Stimulated activated CD4-positive, alpha-beta T cell treated with anti-CD3 and anti-CD28 coated beads, Interleukin-12 subunit alpha, Interleukin-12 subunit beta, amount 100 ng/mL, for 48 hours (primary cell): Measurements from ENCODE around the gene GLB1L2.
"Not testable (repeated sequence)": the region's sequence is repeated elsewhere in the genome, so short reads cannot be mapped to it uniquely, and the experiment has no call there.

Experiments
- DNase-seq, 3 donors: peaks; one replicate each; pipeline ENCODE4 v3.0.0-alpha.2; 2020; ENCODE audit warnings: low read depth in 2 of 3, low spot score in 1 of 3

GLB1L2 gene, protein sequence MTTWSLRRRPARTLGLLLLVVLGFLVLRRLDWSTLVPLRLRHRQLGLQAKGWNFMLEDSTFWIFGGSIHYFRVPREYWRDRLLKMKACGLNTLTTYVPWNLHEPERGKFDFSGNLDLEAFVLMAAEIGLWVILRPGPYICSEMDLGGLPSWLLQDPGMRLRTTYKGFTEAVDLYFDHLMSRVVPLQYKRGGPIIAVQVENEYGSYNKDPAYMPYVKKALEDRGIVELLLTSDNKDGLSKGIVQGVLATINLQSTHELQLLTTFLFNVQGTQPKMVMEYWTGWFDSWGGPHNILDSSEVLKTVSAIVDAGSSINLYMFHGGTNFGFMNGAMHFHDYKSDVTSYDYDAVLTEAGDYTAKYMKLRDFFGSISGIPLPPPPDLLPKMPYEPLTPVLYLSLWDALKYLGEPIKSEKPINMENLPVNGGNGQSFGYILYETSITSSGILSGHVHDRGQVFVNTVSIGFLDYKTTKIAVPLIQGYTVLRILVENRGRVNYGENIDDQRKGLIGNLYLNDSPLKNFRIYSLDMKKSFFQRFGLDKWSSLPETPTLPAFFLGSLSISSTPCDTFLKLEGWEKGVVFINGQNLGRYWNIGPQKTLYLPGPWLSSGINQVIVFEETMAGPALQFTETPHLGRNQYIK

DNA sequence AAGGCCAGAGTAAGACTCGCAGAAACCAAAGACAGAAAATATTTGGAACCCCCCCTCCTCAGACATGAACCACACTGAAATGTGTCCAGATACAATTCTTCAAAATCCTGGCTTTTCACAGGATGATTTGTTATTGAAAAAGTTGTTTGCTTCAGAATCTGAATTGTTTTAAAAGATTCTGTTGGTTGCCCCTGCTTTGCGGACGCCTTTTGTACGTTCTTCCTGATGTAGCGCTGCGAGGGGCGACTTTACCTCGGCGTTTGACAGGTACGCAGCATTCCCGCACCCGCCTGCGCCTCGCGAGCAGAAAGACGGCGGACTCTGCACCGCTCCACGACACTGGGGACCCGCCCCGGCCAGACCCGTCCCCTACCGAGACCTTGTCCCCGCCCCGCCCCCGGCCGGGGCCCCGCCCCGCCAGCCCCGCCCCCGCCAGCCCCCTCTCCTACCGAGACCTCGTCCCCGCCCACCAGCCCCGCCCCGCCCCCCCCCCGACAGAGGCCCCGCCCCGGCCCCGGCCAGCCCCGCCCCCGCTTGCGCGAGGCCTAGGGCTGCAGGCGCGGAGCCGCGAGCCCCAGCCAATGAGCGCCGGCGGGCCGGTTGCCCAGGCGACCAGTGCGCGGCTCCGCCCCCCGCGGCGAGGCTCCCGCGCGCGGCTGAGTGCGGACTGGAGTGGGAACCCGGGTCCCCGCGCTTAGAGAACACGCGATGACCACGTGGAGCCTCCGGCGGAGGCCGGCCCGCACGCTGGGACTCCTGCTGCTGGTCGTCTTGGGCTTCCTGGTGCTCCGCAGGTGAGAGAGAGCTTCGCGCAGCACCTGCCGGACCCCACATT is at the start of gene GLB1L2:
Gene GLB1L2, plus strand, starts transcription at position 635 of the 835 bp plus-strand sequence. Its CDS starts 74 bp downstream, at position 709.
- peak; percentile 57 to 66 (median 57) for DNase-seq

DNA sequence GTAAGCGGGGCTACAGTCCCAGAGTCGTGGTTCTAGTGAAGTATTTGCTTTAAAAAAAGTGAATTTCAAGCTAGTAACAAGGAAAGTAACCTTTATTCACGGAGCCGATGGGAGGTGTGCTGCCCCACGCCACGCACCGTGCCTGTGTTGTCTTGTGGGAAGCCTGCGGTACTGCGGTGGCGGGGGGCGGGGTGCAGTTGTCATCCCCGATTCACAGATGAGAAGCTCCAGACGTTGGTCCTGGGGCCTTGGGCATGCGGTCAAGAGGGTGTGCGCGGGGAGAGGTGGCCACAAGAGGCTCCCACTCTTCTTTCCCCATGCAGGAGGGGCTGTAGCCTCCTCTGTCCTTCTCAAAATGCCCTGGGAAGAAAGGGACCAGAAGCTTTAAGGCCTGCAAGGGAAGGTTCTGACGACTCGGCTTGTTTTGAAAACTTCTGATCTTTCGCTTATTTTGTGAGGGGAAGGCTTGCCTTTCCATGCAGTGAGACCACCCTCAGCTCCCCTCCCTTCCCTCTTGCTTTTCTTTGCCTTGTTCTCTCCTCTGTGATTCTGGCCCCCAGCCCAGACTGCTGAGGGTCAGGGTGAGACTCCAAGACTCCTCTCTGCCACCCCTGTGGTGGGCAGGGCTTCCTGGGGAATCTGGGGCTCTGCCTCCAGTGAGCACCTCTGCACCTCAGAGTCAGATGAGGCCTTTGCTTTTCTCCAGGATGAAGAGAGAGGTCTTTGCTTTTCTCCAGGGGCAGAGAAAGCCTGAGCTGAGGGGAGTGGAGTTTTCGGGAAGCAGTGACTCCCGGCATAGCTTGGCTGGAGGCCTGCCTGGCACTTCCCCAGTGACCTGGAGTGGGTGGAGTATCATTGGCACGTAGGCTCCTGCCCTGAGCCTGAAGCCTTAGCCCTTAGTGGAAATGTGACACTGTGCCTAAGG is 49.4 kb upstream of the GLB1L2 start:
- DNase-seq: no peak

DNA sequence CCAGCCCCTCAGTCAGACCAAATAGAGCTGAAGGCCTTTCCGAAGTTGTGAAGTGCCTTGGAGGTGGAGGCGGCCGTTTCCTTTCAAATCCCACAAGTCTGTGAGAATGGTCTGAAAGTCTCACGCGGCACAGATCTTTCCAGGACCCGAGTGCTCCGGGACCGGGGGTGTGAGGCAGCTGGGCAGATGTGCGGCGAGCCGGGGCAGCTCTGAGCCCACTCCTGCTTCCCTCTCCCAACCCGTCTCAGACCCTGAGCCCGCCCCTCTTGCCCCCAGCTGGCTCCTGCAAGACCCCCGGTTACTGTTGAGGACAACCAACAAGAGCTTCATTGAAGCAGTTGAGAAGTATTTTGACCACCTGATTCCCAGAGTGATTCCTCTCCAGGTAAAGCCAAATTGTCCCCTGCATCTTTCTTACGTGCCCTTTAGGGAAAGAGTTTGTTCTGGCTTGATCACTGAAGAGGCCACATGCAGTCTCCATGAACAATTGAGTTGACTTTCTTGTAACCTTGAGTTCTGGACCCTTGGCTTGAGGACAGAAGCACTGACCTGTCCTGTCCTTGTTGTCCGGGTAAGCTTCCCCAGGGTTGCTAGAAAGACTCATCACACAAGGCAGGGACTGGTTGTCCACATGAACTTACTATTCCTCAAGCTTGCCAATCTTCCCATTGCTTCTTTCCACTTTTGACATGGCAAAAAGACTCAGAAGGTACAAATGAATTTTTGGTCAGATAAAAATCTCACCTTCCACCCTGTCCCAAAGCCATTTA is 48.1 kb upstream of the GLB1L2 start:
- DNase-seq: no peak

DNA sequence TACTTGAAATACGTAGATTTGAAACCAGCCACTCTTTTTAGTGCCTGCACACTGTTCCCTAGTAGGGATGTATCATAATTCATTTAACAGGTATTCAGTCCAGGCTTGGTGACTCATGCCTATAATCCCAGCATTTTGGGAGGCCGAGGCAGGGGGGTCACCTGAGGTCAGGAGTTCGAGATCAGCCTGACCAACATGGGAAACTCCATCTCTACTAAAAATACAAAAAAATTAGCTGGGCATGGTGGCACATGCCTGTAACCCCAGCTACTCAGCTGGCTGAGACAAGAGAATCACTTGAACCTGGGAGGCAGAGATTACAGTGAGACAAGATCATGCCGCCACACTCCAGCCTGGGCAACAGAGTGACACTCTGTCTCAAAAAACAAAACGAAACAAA is 47.4 kb upstream of the GLB1L2 start:
- not testable (repeated sequence) for DNase-seq

DNA sequence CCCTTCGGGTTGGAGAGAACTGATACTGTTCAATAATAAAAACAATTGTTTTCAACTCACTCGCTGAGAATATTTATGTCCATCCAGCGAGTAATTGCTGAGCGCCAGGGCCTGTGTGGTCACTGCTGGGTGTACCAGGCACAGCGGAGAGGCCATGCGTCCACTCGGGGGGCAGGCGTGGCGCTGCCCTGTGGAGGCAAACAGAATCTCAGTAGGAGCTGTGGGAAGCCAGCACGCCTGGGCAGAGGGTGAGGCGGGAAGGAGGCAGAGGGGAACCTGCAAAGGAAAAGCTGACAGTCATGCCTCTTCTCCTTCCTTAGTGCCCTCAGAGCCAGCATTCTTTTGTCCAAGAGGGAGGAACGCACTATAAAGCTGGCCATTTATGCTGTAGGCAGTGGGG is 44.2 kb upstream of the GLB1L2 start:
- DNase-seq: no peak

DNA sequence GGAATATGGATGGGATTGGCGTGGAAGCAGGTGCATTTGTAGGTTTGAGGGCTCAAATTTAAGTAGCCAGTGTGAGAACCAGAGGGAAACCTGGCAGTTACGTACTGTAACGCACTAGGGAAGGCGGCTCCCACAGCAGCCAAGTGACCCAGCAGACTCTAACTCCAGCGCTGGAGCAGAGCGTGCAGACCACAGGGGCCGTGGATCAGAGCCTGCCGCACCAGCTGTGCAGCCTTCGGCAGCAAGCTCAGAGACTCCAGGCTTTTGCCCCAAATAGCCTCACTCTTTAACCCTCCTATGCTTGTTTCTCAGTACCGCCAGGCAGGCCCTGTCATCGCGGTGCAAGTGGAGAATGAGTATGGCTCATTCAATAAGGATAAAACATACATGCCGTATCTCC is 43.3 kb upstream of the GLB1L2 start:
- no peak for DNase-seq

DNA sequence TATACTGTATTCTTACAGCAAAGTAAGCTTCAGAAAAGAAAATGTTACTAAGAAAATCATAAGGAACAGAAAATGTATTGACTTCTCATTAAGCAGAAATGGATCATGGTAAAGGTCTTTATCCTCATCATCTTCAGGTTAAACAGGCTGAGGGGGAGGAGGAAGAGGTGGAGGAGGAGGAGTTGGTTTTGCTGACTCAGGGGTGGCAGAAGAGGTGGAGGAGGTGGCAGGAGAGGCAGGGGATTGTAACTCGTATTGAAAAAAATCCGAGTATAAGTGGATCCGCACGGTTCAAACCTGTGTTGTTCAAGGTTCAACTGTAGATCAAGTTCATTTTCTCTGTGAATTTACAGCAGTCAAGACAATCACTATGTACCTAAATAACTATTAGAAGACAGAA is 42.6 kb upstream of the GLB1L2 start:
- DNase-seq: no peak

DNA sequence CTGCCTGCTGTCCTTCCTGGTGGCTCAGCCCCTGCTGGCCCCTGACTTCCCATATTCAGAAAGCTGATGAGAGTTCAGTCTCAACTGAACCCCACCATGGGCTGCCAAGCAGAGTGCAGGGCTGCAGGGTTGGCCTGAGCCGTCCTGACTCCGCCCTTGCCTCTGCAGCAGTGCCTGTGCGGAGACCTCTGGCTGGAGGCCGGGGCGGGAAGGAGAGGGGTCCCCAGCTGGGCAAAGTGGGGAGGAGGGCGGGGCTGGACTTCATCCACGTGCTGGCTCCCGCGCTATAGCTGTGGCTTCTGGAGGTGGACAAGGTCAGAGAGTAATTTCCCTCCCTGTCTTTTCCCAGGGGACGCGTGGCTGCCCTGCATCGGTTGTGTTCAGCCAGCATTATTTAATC is 42.0 kb upstream of the GLB1L2 start:
- DNase-seq: no peak

DNA sequence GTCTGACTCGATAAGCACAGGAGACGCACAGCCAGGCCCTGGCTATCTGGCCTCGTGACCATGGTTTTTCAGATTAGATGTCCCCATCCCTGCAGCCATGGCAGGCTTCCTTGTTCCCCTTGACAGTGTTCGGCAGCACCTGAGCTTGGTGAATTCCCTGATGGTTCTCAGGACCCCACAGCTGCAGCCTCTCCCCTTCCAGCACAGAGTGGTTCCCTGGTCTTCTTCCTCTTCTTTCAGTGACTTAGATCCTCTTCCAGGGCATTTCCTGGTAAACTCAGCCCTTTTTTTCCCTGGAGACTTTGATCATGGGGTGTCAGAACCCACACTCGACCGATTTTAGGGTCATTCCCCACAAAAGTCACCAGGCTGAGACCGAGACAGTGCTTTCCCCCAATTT is 41.1 kb upstream of the GLB1L2 start:
- no peak for DNase-seq

DNA sequence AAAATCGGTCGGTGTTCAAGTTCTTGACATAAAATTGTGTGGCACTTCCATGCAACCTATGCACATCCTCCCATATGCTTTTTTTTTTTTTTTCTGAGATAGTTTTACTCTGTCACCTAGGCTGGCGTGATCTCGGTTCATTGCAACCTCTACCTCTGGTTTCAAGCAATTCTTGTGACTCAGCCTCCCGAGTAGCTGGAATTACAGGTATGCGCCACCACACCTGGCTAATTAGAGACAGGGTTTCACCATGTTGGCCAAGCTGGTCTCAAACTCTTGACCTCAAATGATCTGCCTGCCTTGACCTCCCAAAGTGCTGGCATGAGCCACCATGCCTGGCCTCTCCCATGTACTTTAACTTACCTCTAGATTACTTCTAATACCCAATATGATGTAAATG is 40.6 kb upstream of the GLB1L2 start:
- no peak for DNase-seq

DNA sequence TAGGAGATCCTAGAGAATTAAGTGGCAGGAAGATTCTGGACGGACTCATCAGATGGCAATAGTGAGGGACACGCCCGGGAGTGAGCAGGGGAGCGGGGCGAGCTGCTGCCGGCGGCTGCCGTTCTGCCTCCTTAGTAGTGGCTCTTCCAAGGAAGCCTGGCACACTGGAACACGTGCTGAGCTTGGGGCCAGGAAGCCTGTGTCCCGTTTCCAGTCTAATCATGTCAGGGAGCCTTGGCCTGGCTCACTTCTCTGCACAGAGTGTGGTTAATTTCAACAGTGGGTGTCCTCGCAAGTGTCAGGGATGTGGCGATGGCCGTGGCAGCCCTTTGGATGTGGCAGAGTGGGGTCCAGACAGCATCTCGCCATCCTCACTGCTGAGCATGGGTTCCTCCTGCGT is 39.1 kb upstream of the GLB1L2 start:
- DNase-seq: no peak

DNA sequence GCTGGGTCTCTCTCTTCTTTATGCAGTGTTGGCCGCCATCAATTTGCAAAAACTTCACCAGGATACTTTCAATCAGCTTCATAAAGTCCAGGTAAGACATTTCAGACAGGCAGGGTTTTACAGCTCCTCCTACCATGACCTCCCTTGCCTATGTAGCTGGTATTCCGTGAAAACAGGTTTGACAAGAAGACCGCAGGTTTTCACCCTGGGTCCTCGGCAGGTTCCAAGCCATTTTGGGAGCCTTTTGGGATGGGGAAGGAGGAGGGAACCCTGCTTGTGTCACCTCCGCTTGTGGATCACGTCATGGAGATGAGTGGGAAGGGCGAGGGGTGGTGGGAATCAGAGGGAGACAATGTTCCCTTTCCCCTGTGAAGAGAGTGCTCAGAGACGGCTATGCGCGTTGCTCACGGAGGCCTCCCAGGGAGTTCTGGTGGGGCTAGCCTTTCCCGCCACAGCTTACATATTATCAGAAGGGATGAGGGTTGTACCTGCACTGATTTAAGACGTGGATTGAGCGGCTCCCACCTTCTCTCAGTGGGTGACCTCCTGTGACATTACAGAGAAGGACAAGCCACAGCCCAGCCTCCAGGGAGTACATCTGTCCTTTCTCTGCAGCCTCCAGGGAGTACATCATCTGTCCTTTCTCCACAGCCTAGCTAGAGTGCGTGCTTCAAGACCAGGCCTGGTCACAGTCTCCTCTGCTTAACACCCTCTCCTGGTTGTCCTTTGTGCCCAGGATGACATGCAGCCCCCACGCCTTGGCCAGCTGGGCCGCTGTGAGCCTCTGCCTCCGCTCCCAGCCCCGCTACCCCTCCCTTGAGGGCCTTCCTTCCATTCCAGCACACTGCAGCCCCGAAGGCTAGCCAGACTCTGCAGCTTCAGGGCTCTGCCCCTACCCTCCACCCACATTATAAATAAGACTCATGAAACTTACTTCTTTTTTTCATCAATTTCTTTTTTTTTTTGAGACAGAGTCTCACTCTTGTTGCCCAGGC is 38.4 kb upstream of the GLB1L2 start:
- DNase-seq: no peak

DNA sequence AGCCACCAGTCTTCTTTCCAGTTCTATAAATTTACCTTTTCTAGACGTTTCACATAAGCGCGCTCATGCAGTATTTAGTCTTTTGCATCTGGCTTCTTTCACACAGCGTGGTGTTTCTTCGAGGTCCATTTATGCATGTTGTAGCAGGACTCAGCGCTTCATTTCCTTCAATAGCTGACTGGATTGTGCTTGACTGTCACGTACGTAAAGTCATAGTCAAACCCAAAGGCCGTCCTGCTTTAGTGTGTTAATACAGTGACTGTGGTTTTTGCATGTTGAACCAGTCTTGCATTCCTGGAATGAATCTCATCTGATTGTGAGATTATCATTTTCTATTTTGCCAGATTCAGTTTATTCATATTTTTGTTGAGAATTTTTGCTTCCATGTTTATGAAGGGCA is 37.1 kb upstream of the GLB1L2 start:
- DNase-seq: no peak

DNA sequence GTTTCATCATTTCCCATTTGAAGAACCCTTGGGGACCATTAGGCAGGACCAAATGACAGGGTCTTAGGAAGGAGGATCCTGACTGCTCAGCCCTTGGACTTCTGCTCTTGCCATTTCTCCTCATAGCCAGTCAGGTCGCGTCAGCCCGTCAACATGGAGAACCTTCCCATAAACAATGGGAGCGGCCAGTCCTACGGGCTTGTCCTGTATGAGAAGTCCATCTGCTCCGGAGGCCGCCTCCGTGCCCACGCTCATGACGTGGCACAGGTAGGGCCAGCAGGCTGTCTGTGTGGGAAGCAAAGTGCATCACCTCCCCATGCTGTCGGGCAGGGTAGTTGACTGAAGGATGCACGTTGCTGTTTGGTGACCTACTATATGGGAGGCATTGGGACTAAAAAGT is 19.6 kb upstream of the GLB1L2 start:
- DNase-seq: no peak

DNA sequence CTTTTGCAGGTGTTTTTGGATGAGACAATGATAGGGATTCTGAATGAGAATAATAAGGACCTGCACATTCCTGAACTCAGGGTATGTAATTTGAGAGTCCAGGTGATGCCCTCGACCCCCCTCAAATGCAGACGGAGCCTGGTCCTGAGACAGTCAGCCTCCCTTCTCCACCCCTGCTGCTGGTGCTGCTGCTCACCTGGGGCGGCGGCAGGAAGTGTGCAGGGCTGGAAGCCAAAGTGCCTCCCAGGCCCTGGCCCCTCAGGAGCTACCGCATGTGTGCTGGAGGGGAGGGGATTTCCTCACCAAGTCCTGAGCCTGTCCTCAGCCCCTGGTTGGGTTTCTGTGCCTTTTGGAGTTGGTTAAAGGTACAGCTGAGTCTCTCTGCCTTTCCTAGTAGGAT is 19.0 kb upstream of the GLB1L2 start:
- no peak for DNase-seq

DNA sequence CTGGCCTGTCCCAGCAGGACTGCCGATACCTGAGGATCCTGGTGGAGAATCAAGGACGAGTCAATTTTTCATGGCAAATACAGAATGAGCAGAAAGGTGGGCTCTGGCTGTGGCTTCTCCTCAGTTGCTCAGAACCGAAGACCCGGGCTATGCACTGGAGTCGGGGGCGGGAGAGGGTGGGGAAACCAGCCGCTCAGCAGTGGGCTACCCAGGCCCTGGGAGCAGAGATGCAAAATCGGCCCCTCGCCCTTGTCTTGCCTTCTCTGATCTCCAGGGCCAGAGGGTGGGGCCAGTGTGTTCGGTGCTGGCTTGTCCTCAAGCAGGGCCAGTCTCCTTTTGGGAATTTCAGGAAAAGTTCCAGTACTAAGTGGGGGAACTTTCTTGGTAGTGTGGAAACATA is 18.4 kb upstream of the GLB1L2 start:
- no peak for DNase-seq

DNA sequence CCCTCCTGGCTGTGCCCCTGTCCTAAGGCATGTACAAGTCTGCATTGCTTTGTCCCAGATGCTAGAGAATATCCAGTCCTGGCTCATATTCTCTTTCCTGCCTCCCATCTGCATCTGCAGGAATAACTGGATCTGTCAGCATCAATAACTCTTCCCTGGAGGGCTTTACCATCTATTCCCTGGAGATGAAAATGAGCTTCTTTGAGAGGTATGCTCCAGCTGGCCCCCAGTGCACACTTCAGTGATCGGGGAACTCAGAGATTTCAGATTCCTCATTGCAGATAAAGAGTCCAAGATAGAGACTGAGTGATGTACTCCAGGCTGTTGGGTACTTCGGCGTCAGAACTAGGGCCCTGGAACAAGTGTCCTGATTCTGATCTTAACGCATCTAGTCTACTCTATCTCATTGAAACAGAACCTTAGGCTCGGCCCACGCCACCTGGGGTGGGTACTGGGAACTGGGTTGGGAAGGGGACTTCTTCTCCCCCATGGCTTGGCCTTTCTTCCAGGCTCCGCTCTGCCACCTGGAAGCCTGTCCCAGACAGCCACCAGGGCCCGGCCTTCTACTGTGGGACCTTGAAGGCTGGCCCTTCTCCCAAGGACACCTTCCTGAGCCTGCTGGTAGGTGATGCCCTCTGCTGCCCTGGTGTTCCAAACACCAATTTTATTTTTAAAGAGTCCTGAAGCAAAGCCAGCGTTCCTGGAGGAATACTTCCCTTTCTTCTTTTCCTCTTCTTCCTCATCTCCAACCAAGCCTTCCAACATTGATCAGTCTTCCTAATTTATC is 17.8 kb upstream of the GLB1L2 start:
- no peak for DNase-seq

DNA sequence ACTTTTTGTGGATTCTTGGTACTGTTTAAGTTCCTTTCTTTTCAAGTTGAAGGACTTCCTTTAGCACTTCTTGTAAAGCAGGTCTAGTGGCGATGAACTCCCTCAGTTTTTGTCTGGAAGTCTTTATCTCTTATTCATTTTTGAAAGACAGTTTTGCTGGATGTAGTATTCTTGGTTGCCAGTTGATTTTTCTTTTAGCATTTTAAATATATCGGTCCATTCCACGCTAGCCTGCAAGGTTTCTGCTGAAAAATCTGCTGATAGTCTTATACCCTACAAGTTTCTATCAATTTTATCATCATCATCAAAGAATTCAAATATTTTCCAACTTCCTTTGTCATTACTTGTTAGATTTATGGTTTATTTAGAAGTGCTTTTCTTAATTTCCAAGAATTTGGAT is 14.7 kb upstream of the GLB1L2 start:
- no peak for DNase-seq
